ENCODE data around the gene ERAS.

DNA sequence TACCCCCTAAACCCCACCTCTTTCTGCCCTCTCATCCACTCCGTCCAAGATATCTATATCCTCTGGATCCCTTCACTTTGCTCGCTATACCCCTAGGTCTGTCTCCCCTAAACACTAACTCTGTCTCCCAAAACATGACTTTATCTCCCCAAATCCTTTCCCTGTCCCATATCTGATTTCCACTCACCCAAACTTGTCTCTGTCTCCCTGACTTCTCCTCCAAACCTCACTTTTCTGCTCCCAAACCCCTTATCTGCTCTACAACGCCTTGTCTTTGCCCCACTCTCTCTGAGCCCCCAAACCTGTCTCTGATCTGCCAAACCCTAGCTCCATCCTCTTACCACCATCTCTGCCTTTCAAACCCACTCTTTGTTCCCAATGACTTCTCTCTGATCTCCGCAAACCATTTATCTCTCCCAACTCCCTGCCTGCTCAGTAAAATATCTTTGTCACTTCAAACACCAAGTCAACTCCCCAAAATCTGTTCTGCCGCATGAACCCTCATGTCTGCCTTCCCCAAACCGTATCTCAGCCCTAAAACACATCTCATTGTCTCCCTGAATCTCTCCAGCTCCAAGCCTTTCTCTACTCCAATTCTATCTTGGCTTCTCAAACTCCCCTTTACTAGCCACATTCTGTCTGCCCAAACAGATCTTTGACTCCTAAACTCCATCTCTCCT, 39.3 kb upstream of the ERAS start:
- TF ChIP-seq EP300 (IDR thresholded peaks at IDR 0.05), result no peak
- TF ChIP-seq, protein P1, sequence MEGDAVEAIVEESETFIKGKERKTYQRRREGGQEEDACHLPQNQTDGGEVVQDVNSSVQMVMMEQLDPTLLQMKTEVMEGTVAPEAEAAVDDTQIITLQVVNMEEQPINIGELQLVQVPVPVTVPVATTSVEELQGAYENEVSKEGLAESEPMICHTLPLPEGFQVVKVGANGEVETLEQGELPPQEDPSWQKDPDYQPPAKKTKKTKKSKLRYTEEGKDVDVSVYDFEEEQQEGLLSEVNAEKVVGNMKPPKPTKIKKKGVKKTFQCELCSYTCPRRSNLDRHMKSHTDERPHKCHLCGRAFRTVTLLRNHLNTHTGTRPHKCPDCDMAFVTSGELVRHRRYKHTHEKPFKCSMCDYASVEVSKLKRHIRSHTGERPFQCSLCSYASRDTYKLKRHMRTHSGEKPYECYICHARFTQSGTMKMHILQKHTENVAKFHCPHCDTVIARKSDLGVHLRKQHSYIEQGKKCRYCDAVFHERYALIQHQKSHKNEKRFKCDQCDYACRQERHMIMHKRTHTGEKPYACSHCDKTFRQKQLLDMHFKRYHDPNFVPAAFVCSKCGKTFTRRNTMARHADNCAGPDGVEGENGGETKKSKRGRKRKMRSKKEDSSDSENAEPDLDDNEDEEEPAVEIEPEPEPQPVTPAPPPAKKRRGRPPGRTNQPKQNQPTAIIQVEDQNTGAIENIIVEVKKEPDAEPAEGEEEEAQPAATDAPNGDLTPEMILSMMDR (IDR thresholded peaks at IDR 0.05), result no peak
